Right cardiac atrium (tissue), 5 donors: ENCODE measurements around the gene COG4. TPM values are rescaled to one million over a fixed set of nuclear protein-coding genes. Genes with fewer than 3 reads are reported as not detected.
"Not testable (repeated sequence)": the region's sequence is repeated elsewhere in the genome, so short reads cannot be mapped to it uniquely, and the experiment has no call there.

Experiments
- ATAC-seq, 2 donors: fragments of 200-7000 bp; cut with Tn5 transposase; one replicate each; pipeline versions ENCODE4 v1.8.0 to v1.9.1; 2020; ENCODE audit warnings: moderate library complexity in 2 of 2, mild to moderate bottlenecking in 1 of 2
- DNase-seq, 3 donors: peaks; one replicate each; pipeline ENCODE4 v3.0.0-alpha.2; 2020
- H3K27ac ChIP-seq: one replicate; pipeline ENCODE4 v1.5.1; 2013; ENCODE audit warnings: mild to moderate bottlenecking, low read length, control low read depth, moderate library complexity
- H3K27me3 ChIP-seq: one replicate; pipeline ENCODE4 v1.6.1; 2013; ENCODE audit not compliant: control insufficient read depth, insufficient read depth
- H3K4me1 ChIP-seq: one replicate; pipeline ENCODE4 v1.6.1; 2013; ENCODE audit warnings: low read length; ENCODE audit not compliant: control insufficient read depth, insufficient read depth
- H3K4me3 ChIP-seq: one replicate; pipeline ENCODE4 v1.5.1; 2013; ENCODE audit warnings: low read length, control low read depth
- H3K9me3 ChIP-seq: one replicate; pipeline ENCODE4 v1.6.1; 2013; ENCODE audit warnings: low read length; ENCODE audit not compliant: control insufficient read depth
- WGBS: extraction: QIAGEN DNeasy Blood & Tissue Kit; methylation state at CpG from one replicate; pipeline ENCODE4 v1.1.7; 2013; 5-methylcytosine and 5-hydroxymethylcytosine counted together
- intact Hi-C, 4 donors: fragments of 100-400 bp; cut with DNase I; formaldehyde crosslinking; loops; one replicate each; pipeline versions ENCODE4 v1.11.0 to v1.14.0; 2022 to 2023
- polyA plus RNA-seq: library from polyadenylated mRNA; stranded (reverse); fragments of 200-250 nt; gene quantifications from one replicate; pipeline ENCODE4 v1.2.3, GENCODE V29; 2013
- total RNA-seq, 4 donors: library from RNA; stranded (reverse); fragmentation: NEBNext Ultra II Directional; extraction: Animal tissue kit (Norgen Biotek cat#: 25700); gene quantifications; one replicate each; pipeline ENCODE4 v1.2.1, GENCODE V29; 2021
- donor health status: healthy with polysubstance abuse.
- donor health status: DM: no; HTN: yes; CAD: no.
- donor health status: DM: no; HTN: no; CAD: no.
- donor health status: DM: no; HTN: yes; CAD: no; lungs with severe emphysema.
- donor health status: DM: yes; HTN: yes; CAD: no.

COG4 gene
- total and polyA plus RNA-seq, 5 donors, result 29.2 to 40.8 (median 34.1) TPM

DNA sequence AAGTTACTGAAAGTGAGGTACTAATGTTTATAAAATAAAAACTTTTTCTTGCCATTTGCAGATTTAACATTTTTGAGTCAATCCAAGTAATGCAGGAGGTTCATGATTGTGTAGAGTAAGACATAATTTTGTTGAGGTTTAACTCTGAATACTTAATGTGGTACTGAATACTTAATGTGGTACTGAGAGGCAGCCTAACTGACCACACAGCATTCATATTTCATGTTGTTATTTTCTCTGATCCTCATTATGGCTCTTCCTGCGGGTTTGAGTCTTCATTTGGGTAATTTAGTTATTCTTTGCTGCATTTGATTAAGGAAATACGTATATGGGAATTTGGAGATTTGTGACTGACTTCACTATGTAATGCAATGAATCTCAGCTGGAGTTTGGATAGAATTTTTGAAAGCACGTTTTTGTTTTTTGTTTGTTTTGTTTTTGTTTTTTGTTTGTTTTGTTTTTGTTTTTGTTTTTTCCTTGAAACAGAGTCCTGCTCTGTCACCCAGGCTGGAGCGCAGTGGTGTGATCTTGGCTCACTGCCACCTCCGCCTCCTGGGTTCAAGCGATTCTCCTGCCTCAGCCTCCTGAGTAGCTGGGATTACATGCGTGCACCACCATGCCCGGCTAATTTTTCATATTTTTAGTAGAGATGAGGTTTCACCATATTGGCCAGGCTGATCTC is 4.1 kb upstream of the COG4 start:
- ATAC-seq, result no peak
- Histone ChIP-seq H3K4me1 (peaks cover 4% of the 10 kb centered on the region), H3K4me3 (no peak overlapping the region), H3K9me3 (no peaks in the 10 kb centered on the region), H3K27me3 (no peaks in the 10 kb centered on the region), H3K27ac (no peak overlapping the region)
- 72% methylated on average over 8 of the region's 8 CpGs for WGBS
- intact Hi-C loops, result loop anchor here in 2 of 4 donors (10.0 kb wide), 2 partner anchors 127 to 153 kb away; no protein-coding TSS in a partner anchor
- no peak for DNase-seq

DNA sequence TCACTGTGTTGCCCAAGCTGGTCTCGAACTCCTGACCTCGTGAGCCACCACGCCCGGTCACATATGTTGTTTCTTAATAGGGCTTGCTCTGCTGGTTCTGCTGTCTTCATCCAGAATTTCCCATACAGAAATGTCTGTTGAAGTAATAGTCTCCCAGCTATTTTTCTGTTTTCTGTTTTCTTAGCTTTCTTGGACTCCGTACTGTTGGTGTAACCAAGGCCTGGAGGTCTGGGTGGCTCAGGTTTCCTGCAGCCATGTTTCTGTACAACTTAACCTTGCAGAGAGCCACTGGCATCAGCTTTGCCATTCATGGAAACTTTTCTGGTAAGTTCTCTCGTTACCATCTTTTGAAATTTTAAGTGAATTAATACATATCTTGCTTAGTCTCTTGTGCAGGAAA is 3.0 kb upstream of the COG4 start:
- Histone ChIP-seq H3K27me3 (no peaks in the 10 kb centered on the region), H3K4me3 (no peak overlapping the region), H3K9me3 (no peaks in the 10 kb centered on the region), H3K4me1 (peaks cover 5% of the 10 kb centered on the region), H3K27ac (no peak overlapping the region)
- intact Hi-C loops, result loop anchor here in 2 of 4 donors (10.0 kb wide), 2 partner anchors 128 to 152 kb away; no protein-coding TSS in a partner anchor
- no peak for DNase-seq
- ATAC-seq, result no peak
- 77% methylated on average over 6 of the region's 6 CpGs for WGBS

DNA sequence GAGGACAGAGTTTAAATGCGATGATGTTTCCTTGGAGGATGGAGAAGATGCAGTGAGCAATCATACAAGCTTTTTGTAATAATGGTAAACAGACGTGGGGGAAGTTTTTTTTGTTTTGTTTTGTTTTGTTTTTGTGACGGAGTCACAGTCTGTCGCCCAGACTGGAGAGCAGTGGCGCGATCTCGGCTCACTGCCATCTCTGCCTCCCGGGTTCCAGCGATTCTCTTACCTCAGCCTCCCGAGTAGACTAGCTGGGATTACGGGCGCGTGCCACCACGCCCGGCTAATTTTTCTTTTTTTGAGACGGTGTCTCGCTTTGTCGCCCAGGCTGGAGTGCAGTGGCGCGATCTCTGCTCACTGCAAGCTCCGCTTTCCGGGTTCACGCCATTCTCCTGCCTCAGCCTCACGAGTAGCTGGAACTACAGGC is 1.1 kb upstream of the COG4 start:
- H3K9me3 ChIP-seq, H3K27me3 ChIP-seq, H3K4me1 ChIP-seq: not testable (repeated sequence)
- peak; percentile 33 to 69 (median 62) for DNase-seq
- intact Hi-C loops, result loop anchor here in 2 of 4 donors (10.0 kb wide), 2 partner anchors 130 to 150 kb away; no protein-coding TSS in a partner anchor
- peak overlapping the region; percentile 95 for H3K4me3 ChIP-seq
- ATAC-seq, result peak in 1 of 2 donors; percentile 34
- H3K27ac ChIP-seq, result peak overlapping the region; percentile 34
- WGBS, result under 1% methylated on average over 24 of the region's 24 CpGs

DNA sequence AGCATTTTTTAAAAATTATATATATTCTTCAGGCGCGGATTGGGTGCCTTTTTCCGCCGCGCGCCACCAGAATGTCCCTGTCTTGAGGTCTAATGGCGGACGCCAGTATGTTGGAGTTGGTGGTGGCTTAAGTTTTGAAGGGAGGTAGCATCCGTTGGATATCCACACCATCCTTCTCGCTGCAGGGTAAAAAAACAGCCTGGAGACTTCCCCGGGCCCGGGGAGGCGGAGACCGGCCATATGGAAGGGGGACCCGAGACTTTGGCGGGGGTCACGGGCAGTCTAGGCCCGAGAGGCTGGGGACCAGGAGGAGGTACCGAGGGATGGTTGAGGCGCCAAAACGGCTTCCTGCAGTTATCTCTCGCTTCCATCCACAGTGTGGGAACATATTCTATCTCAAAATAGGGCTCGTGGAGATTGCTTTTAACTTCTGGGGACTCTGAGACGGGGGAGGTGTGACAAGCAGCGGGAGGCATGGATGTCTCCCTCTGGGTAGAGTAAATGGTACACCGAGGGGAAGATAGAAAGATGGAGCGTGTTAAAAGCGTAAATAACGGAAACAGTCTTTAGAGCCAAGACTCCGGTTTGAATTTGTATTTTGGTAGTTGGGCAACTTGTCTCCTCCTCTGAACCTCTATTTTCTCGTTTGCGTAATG is 517 bp upstream of the COG4 start, which contains the start of gene SF3B3:
SF3B3 (plus strand) TSS at position 74 of the 656 bp plus-strand sequence. CDS start 2,841 bp downstream, outside the sequence.
- intact Hi-C loops, result loop anchor here in 2 of 4 donors (10.0 kb wide), 2 partner anchors 131 to 149 kb away; no protein-coding TSS in a partner anchor
- WGBS, result under 1% methylated on average over 32 of the region's 32 CpGs
- DNase-seq, result peak in 1 of 3 donors; percentile 78
- Histone ChIP-seq H3K27me3 (no peaks in the 10 kb centered on the region), H3K27ac (peak within 1 kb of the TSS; percentile 85), H3K9me3 (no peaks in the 10 kb centered on the region), H3K4me3 (peak within 1 kb of the TSS; percentile 95), H3K4me1 (peaks cover 5% of the 10 kb centered on the region)
- peak; percentile 88 to 90 for ATAC-seq

DNA sequence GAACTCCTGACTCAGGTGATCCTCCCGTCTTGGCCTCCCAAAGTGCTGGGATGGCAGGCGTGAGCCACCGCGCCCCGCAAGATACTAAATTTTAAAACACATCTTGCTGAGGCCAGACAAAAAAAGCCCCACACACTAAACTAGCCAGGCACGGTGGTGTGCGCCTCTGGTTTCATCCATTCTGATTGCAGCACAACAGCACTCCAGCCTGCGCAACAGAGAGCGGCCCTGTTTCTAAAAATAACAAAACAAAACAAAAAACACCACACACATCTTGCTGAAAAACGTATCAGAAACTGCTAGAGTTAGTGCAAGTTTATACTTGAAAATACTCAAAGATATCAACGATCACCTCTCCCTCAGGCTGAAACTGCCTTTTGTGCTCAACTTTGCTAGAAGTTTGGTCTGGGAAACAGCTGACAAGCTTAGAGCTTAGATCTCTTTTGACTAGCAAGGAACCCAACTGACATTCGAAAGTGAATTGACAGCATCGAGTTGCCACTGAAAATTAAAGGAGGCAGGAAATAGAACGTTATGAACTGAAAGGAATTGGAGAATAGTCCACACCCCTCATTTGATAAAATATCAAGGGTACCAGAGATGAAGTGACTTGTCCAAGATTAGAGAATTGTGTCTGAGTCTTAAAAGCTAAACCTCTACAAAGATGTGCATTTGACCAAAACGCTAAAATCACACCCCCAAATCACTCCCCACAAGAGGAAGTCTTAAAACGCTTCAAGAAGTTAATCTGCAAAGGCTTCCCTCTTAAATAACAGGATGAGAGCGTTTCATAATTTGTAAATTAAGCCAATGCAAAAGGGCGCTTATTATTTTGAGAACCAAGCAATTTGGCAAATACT is 908 bp downstream of the COG4 start:
- Histone ChIP-seq H3K4me3 (peak overlapping the region; percentile 95), H3K4me1 (peaks cover 5% of the 10 kb centered on the region), H3K27me3 (no peaks in the 10 kb centered on the region), H3K9me3 (no peaks in the 10 kb centered on the region), H3K27ac (no peak overlapping the region)
- WGBS, result 49% methylated on average over 18 of the region's 18 CpGs
- ATAC-seq, result no peak
- intact Hi-C loops, result loop anchor here in 2 of 4 donors (10.0 kb wide), 2 partner anchors 132 to 148 kb away; no protein-coding TSS in a partner anchor
- DNase-seq, result peak in 1 of 3 donors; percentile 30

DNA sequence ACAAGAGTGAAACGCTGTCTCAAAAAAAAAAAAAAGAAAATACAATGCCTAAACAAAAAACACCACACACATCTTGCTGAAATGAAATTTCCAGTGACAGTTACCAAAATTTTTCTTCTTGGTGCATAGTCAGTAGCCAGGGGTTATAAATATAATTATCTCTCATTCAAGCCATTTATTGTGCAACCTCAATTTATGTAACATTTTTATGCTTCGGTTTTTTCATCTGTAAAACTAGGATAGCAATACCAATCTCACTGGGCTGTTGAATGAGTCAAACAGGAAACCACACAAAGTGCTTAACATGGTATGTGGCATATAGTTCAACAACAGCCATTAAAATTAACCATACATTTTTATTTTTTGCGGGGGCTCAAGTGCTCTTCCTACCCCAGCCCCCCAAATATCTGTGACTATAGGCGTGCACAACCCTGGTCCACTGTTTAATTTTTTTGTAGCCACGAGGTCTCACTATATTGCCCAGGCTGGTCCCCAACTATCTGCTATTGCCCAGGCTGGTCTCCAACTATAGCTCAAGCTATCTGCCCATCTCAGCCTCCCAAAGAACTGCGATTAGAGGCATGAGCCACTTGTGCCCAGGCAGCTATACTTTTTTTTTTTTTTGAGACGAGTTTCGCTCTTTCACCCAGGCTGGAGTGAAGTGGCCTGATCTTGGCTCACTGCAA is 2.6 kb downstream of the COG4 start:
- peaks cover 5% of the 10 kb centered on the region for H3K4me1 ChIP-seq
- H3K27me3 ChIP-seq, result no peaks in the 10 kb centered on the region
- 81% methylated on average over 8 of the region's 8 CpGs for WGBS
- H3K27ac ChIP-seq, result no peak overlapping the region
- no peaks in the 10 kb centered on the region for H3K9me3 ChIP-seq
- intact Hi-C loops, result loop anchor here in 2 of 4 donors (10.0 kb wide), 2 partner anchors 134 to 146 kb away; no protein-coding TSS in a partner anchor
- no peak for DNase-seq
- H3K4me3 ChIP-seq, result no peak overlapping the region
- ATAC-seq, result no peak

DNA sequence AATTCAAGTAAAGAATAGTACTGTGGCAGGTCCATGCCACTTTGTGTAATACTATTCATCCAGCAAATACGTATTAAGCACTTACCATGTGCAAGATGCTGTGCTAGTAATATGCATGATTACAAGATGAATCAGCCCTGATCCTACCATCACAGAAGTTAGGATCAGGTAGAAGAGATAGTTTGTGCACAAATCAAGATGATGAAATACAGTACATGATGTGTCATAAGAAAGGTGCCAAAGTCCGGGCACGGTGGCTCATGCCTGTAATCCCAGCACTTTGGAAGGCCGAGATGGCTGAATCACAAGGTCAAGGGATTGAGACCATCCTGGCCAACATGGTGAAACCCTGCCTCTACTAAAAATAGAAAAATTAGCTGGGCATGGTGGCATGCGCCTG is 10.9 kb downstream of the COG4 start:
- H3K4me3 ChIP-seq, result no peak overlapping the region
- H3K27me3 ChIP-seq, result no peaks in the 10 kb centered on the region
- DNase-seq, result no peak
- intact Hi-C loops, result no loop called here
- H3K9me3 ChIP-seq, result no peaks in the 10 kb centered on the region
- whole genome bisulfite sequencing, result 92% methylated on average over 5 of the region's 5 CpGs
- H3K27ac ChIP-seq, result no peak overlapping the region
- no peak for ATAC-seq
- no peaks in the 10 kb centered on the region for H3K4me1 ChIP-seq

DNA sequence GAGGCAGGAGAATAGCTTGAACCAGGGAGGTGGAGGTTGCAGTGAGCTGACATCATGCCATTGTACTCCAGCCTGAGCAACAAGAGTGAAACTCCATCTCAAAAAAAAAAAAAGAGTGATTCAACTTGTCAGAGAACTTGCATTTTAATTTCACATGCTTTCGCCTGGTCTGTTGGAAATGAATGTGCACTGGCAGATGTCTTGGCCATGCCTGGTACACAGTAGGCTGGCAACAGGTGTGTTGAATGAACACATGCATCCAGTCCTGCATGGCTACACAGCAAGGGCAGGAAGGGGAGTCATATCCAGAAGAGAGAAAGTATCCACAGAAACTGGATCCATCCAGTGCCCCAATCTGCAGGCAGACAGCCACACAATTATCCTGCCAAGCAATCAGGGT is 11.5 kb downstream of the COG4 start:
- no peaks in the 10 kb centered on the region for H3K9me3 ChIP-seq
- H3K27me3 ChIP-seq, result no peaks in the 10 kb centered on the region
- WGBS, result 98% methylated on average over 1 of the region's 1 CpG
- DNase-seq (no peak), ATAC-seq (no peak)
- intact Hi-C loops, result no loop called here
- H3K4me3 ChIP-seq, result no peak overlapping the region
- H3K4me1 ChIP-seq, result no peaks in the 10 kb centered on the region
- no peak overlapping the region for H3K27ac ChIP-seq

DNA sequence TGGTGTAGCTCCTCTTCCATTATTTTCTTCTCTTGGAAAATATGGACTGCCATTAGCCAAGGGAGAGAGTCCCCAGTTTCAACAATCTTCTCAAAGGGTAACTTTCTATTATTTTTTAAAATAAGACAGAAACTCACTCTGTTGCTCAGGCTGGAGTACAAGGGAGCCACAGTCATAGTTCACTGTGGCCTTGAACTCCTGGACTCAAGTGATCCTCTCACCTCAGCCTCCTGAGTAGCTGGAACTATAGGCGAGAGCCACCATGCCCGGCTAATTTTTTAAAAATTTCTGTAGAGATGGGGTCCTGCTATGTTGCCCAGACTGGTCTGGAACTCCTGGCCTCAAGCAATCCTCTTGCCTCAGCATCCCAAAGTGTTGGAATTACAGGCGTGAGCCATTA is 13.1 kb downstream of the COG4 start:
- 98% methylated on average over 3 of the region's 3 CpGs for whole genome bisulfite sequencing
- no peaks in the 10 kb centered on the region for H3K4me1 ChIP-seq
- intact Hi-C loops, result no loop called here
- DNase-seq (no peak), ATAC-seq (no peak)
- no peak overlapping the region for H3K27ac ChIP-seq
- no peak overlapping the region for H3K4me3 ChIP-seq
- no peaks in the 10 kb centered on the region for H3K9me3 ChIP-seq
- H3K27me3 ChIP-seq, result no peaks in the 10 kb centered on the region

DNA sequence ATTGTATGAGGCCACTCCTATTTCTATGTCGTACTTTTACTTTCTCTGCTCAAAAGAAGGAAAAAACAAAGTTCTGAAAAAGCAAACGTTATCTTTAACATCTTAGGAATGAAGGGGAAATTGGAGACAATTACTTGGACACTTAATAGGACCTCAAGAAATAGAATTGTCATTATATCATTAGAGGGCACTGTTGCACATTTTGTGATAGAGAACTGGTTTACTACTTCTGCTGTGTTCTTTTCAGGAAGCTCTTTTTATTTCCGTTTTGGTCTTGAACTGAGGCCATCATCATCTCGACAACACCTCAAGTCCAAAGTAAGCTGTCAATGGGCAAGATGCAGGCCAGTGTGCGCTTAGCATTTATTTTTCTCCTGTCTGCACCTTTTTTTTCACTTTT is 14.6 kb downstream of the COG4 start:
- no peak overlapping the region for H3K27ac ChIP-seq

More for the DNA sequence above, 14.6 kb downstream of the COG4 start:
- Histone ChIP-seq H3K4me1 (no peaks in the 10 kb centered on the region), H3K9me3 (no peaks in the 10 kb centered on the region), H3K4me3 (no peak overlapping the region), H3K27me3 (no peaks in the 10 kb centered on the region)
- intact Hi-C loops, result no loop called here
- 53% methylated on average over 5 of the region's 5 CpGs for WGBS
- DNase-seq (no peak), ATAC-seq (no peak)
